ENCODE measurements around the gene CFAP20DC.
"Not testable (repeated sequence)": the region's sequence is repeated elsewhere in the genome, so short reads cannot be mapped to it uniquely, and the experiment has no call there.

CFAP20DC gene

DNA sequence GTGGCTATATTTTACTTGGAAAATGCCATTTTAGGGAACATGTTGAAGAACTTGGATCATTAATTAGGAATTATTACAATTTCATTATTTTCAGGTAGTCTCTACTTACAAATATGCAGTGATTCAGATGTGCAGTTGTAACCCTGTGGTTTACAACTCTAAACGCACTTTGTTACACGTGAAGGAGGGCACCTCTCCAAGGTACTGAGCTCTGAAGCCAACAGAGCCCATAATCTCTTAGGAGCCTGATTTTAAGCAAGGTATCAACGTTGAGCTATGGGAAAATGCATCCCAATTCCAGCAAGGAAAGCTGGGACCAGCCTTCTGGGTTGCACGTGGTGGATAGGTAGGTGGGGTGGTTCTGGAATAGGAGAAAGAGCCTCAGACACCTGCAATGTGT is 301.8 kb downstream of the CFAP20DC start:
- DNase-seq, result no peak

DNA sequence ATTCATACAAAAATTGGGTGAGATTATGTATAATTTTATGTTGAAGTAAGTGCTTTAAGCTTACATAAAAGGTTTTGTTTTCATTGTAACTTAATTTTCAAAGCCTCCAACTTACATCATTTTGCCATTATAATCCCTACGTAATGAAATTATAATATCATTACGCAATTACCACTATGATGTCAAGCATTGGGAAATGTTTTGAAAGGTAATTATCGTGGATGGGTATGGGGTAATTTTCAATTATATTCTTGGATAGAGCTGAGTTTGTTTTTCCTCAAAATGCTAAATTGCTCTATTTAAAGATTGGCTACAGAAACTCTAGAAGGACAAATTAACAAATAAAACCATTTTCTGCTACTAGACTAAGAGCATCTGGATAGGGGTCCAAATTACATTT is 303.1 kb downstream of the CFAP20DC start:
- no peak for DNase-seq

DNA sequence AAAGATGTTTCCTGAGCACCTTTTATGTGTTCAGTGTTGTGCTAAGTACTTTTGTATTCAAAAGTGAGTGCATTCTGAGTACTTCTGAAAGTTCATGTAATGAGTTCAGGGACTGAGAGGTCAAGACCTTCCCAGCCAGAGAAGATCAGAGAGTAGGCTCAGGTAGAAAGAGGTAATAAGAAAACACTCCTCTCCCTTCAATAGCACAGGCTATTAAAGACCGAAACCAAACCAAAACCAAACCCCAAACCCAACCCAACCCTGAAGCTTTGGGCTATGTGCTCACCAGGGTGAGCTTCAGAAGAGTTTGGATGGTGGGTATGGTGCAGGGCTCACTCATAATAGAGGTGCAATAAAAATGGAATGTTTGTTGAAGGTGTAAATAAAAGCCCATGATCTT is 306.5 kb downstream of the CFAP20DC start:
- DNase-seq, result no peak

DNA sequence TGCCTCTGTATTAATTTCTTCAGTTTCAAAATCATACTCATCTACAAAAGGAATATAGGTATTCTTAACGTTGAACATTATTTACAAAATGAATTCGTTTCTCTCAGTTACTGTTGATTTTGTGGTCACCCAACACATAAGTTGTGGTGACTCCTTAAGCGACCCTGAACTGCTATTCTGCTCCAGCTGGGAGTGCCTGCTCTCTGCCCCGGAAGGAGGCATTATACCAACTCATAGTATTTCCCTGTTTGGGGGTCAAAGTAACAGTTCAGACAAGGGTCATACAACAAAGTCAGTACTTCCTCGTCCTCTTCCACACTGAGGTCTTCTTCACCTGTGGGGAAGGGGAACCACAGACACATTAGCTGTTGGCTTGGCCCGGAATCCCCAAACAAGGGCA is 307.6 kb downstream of the CFAP20DC start:
- no peak for DNase-seq

DNA sequence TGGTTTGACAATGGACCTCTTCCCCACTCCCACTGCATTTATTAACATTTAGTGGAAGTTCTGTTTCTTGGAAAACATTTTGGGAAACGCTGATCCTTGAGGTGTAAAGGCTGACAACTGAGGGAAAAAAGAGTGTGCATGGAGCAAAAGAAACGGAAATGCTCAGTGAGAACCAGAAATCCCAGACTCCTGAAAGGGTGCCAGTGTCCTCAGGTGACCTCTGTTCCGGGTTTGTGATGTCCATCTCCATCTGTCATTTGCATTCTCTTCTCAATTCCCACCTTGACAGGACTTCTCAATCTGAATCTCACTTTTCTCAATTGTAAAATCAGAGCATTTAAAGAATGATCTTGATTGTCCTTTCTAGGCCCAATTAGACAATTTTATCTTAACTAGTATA is 312.2 kb downstream of the CFAP20DC start:
- no peak for DNase-seq

DNA sequence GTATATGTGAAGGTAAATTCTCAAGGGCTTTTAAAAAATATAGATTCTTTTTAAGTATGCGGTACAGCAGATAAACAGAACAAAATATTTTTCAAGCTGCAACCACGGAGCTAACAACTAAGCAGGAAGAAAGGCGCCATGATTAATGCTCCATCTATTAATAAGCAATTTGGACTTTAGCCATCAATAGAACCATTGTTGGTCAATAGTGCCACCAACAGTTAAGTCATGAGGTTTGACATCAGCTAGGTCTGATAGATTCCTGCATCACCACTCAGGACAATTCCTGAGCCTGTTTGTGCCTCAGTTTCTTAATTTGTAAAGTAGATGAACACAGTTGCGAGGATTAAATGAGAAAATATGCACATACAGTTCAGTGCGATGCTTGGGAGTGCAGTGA is 318.2 kb downstream of the CFAP20DC start:
- DNase-seq, result no peak

DNA sequence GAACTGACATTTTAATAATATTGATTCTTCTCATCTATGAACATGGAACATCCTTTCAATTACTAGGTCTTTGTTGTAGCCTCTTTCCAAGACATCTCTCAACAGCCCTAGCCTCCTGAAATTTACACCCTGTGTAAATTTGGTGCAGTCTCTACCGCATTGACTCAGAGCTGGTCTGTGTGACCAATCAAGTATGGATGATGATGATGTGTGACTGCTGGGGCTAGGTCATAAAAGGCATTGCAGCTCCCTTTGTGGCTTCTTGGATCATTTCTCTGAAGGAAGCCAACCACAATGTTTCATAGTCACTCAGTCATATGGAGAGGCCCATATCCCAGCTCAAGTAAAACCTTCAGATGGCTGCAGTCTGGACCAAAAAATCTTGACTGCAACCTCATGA is 321.1 kb downstream of the CFAP20DC start:
- no peak for DNase-seq

DNA sequence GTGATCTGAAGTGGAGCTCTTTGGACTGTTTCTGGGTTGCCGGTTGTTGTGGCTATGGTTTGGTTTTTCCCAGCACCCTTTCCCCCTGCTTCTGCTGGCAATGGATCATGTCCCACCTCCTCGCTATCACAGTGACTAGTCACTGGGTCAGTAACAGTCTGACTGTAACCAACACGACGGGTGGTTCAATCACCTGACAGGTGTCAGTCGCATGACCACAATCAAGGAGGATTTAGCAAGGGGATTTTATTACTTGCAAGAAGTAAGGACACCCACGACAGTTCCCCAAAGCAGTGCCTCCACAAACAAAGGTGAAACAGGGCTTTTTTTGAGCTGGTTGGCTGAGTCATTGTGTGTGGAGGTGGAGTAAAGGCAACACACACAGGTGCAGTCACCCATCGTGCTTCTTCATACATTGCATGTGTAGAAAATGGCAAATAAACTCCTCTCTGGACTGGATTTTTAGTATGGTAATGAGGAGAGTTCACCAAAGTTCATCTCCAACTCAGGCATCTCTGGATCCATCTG is 324.4 kb downstream of the CFAP20DC start:
- DNase-seq, result peak in 1 of 51 donors; percentile 2

DNA sequence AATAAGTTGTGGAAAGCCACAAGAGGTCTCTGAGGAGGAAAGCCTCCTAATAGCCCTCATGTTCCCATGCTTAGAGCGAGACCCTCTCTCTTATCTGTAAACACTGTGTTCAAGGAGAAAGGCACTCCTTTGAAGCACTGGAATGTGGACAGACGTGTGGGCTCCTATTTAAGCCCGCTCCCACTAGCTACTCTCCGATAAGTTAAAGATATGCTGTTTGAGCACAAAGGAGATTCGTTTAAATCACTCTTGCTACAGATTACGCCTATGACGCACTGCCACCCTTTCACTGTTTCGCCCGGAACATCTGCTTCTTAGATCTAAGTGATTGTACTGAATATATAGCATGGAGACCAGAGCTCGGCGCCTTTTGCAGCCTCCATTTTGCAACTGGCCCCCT is 325.5 kb downstream of the CFAP20DC start:
- no peak for DNase-seq

DNA sequence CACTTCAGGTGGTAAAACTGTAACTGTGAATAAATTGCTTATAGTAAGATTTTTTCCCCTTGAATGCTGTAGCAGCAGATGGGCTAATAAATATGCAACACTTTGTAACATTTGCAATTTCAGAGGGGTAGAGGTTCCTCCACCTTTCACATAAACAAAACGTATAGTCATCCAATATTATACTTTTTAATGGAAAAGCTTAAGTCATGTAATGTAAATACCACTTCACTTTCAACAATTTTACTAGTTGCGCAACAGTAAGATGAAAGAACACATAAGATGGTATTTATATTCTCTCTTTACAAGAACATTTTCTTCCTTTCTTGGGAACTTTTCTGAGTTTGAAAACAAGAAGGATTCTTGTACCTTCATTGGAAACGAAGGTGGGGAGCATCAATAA is 326.7 kb downstream of the CFAP20DC start:
- DNase-seq, result no peak

DNA sequence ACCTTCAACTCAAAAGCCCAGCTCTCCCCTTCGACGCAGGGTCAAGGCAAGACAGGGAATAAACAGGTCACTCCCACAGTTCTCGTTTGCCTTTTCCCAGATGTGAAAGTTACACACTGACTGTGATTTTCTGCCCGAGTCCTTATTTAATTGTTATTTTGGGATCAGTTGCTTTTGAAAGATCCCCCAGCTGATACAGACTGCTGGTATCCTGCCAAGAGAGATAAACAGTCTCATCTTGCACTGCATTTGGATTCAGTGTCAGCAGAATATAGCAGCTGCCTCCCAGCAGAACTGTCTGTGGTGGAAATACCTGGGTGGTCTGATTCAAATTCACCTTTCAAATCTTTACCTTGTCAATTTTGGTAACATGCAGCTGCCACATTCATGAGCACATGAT is 327.3 kb downstream of the CFAP20DC start:
- no peak for DNase-seq

DNA sequence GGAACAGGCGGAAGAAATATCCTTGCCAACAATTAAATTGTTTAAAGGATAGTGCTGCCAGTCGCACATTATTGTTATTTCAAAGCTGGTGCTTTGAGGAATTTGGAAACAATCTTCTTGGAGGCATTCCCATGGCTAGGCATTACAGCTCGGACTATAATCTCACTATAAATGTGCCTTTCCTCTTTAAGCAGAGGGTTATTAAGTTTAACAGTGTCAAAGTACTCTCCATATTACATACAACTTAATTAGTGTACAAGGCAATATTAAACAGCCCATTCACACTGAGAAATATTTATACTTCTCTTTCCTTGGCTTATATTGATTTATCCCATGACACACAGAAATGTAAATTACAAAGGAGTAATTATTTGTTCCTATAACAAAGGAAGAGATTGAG is 329.3 kb downstream of the CFAP20DC start:
- DNase-seq, result no peak

DNA sequence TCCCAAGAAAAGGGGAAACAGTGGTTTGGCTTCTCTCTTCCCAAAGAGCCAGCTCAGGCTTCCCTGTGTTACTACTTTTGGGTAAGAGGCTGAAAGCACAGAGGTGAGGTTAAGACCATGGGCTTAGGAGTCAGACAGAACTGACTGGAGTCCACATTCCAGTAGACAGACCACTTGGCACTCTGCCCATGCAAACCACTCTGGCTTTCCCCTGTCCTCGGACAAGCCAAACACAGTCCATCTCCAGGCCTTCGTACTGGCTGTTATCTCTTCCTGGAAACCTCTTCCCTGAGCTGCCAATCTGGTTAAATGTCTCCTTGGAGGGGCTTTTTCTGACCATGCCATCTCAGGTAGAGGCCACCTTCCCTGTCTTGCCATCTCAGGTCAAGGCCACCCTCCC is 330.1 kb downstream of the CFAP20DC start:
- DNase-seq, result no peak

DNA sequence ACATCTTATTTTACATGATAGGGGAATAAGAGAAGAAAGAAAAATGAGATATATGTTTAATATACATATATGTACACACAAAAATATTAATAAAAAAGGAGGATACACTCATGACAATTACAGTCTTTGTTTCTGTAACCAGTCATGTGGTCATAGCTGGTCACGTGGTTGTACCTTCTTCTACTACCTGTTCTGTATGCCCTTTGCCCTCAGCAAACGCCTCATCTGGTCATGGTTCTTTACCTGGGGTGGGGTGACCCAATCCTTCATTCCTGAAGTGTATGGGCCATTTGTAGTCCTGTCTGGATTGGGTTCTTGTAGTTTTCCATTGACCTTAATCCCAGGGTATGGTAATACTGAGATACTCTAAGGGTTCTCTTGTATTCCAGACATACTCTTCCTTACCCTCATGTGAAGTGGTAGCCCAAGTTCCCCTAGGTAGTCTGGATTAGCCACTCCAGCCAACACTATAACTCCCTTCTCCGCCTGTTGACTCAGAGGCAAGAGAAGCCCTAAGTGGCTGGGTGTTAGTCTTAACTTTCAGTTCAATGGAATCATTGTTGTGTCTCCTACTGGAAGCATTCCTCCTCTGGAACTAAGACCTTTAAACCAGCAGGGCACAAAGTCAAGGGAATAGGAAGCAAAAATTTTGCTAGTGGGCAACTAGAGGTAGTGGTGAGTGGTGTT is 336.0 kb downstream of the CFAP20DC start:
- DNase-seq, result no peak

DNA sequence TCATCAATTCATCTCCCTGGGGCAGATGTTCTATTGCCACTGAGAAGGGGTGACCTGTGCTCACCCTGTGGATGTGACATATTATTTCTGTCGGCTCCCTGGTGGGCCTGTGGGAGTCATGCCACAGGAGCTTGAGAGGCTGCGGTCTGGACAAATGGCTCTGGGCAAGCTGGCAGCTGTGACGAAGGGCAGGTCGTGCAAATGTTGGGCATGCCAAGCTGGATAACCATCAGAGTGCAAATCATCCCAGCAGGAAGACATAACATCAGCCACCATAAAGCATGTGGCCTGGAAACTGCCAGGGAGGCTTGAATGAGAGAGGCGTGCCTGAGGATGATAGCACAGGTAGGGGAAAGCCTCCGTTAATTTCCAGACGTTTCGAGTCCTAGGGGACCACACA is 338.0 kb downstream of the CFAP20DC start:
- no peak for DNase-seq

DNA sequence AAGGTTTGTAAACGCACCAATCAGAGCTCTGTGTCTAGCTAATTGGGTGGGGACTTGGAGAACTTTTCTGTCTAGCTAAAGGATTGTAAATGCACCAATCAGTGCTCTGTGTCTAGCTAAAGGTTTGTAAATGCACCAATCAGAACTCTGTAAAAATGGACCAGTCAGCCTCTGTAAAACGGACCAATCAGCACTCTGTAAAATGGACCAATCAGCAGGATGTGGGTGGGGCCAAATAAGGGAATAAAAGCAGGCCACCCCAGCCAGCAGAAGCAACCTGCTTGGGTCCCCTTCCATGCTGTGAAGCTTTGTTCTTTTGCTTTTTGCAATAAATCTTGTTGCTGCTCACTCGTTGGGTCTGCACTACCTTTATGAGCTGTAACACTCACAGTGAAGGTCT is 340.8 kb downstream of the CFAP20DC start:
- not testable (repeated sequence) for DNase-seq

DNA sequence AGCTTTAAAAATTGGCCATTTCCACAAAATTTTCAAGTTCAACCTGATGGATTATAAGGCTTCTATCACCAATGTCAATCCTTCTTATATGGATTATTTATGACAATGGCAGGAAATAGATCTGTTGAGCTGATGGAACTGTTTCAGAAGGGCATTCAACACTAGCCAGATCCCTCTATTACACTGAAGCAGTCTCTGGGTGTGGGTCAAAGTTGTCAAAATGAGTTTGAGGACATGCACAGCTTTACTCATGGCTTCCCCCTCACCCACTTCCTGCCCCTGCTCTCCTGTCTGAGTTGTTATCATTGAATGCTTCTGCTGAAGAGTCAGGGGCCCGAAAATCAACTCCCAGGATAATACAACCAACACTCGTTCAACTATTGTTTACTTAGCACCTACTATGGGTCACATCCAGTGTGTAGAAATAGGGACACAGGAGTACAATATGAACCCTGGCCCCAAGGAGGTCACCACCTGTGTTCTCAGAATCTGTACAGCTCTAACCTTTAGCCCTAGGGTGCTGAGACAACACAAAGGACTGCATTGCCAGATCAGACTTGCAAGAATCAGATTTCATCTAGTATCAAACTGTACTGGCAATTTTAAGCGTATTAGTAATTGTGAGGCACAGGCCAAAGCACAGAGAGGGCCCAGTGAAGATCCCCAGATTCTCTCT is 341.6 kb downstream of the CFAP20DC start:
- no peak for DNase-seq

DNA sequence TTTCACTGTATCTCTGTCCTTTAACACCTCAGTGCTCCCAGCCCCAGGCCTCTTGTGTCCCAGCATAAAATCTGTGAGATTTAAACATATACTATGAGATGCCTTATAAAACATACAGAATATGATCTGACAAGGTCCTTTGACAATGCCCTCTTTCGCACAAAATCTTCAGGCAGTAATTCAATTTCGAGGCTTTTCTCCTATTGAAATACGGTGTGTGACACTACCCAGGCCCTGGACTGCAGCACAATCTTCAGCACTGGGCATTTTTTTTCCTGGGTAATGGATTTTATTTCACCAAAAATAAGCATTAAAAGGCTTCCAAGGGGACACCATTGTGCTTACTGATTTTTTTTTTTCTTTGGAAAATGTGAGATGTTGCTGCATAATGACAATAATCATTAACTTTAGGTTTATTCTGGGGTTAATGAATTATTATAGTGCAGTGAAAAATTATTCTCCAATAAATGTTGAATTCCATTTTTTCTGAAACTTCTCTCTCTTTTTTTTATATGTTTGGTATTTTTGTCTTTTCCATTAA is 342.4 kb downstream of the CFAP20DC start:
- DNase-seq, result no peak

DNA sequence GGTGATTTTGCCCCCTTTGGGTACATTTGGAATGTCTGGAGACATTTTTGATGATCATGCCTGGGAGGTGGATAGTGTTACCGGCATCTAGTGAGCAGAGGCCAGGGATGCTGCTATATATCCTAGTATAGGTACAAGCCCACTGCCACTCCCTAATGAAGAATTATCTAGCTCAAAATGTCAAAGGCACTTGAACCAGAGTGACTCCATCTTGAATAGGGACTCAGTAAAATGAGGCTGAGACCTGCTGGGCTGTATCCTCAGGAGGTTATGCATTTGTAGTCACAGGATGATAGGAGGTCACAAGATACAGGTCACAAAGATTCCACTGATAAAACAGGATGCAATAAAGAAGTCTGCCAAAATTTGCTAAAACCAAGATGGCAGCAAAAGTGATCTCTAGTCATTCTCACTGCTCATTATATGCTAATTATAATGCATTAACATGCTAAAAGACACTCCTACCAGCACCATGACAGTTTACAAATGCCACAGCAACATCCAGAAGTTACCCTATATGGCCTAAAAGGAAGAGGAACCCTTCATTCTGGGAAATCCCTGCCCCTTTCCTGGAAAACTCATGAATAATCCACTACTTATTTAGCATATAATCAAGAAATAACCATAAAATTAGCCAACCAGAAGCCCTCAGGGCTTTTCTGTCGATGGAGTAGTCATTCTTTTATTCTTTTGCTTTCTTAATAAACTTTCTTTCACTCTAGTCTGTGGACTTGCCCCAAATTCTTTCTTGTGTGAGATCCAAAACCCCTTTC is 343.2 kb downstream of the CFAP20DC start:
- DNase-seq, result no peak

DNA sequence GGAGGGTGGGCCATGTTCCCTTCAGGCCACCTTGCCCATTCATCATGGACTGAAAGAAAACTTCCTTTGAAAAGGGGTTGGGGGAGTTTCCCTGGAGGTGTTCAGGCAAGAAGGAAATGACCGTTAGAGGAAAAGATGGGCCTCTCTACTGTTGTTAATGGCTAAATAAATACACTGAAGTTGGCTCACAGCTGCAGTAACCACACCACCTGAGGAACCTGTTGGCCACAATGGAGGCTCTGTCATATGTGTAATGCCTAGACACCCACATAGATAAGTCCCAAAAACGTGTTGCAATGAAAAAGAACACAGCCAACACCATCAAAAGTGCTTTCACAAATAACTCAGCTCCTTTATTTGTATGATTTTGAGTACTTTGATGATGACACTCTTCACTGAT is 345.1 kb downstream of the CFAP20DC start:
- DNase-seq, result no peak

DNA sequence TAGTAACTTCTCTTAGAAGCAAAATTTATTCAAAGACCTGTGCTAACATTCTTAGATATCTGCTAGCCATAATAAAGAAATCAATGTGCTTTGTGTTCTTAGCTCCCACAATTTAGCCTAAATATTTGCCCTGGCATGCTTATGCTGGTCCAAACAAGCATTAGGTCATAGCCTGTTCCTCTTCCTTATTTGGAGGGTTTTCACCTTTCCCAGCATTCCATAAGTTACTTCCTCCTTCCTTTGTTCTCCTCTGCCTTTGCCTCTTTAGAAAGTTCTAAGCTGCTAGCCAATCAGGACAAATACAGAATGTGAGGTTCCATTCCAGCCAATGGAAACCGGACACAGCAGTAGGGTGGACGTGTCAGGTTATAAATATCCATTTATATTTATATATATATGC is 345.5 kb downstream of the CFAP20DC start:
- DNase-seq, result not testable (repeated sequence)

DNA sequence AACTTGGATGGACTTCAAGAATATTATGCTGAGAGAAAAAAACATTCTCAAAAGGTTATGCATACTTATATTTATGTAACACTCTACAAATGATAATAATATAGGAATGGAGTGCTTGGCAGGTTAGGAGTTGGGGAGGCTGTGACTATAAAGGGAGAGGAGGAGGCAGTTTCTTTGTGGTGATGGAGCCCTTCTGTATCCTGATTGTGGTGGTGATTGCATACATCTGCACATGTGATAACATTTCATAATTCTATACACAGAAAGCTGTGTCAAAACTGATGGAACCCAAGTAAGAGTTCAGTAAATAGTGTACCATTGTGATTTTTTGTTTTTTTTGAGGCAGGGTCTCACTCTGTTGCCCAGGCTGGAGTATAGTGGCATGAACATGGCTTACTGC is 351.6 kb downstream of the CFAP20DC start:
- no peak for DNase-seq
